ENCODE results near the gene PRKAG2.

The PRKAG2 gene

DNA sequence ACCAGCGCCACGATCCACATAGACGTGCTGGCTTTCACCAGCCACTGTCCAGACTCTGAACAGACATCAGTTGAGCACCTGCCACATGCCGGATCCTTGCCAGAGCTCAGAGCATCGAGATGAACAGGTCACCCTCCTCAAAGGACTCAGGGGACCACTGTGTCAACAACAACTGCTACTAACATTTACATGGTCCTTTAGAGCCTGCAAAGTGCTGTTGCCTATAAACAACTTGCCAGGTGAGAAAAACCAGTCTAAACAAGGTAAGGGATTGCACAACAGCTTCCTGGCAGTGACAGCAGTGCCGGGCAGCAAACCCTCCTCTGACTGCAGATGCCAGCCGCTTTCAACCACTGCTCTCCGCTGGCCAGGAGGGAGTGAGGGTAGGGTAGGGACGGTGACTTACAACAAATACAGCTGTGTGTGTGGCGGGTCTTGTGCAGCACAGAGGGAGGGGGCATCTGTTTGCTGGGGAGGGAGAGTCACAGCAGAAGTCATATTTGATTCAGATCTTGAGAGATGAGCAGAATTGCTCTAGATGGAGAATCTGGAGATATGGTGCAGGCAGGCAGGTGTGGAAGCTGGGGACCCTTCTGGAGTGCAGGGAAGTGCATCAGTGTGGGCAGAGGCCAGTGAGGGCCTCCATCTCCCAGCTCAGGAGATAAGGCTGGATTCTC, 324.4 kb downstream of the PRKAG2 start:
- Histone ChIP-seq H3K18ac (ENCODE audit: low read length) (no peak overlapping the region), H3K4me2 (ENCODE audit: low read length) (no peak overlapping the region), H4K91ac (ENCODE audit: low read depth, low read length) (no peak overlapping the region), H3K79me1 (ENCODE audit: low read length) (no peaks in the 10 kb centered on the region), H4K12ac (ENCODE audit: low read depth, low read length) (no peak overlapping the region), H2BK12ac (ENCODE audit: low read length) (no peak overlapping the region), H3K27ac (ENCODE audit: low read depth, low read length) (no peak overlapping the region), H2AK5ac (ENCODE audit: low read length) (no peak overlapping the region), H3K27me3 (ENCODE audit: insufficient read depth, low read length) (no peaks in the 10 kb centered on the region), H3K79me2 (ENCODE audit: control insufficient read depth, insufficient read depth, low read length, poor library complexity) (no peaks in the 10 kb centered on the region), H3K36me3 (ENCODE audit: control insufficient read depth in 1 of 2, insufficient read depth in 2 of 2, low read length in 2 of 2) (no peaks in the 10 kb centered on the region), H3K9ac (ENCODE audit: low read length) (no peak overlapping the region), H3K23ac (ENCODE audit: low read length) (no peak overlapping the region), H2BK5ac (ENCODE audit: low read depth, low read length, poor library complexity) (no peak overlapping the region), H3K14ac (ENCODE audit: low read length) (no peak overlapping the region), H3K4me1 (ENCODE audit: control insufficient read depth in 1 of 2, insufficient read depth in 2 of 2, low read length in 2 of 2) (peaks cover 11 to 13% of the 10 kb centered on the region in 2 experiments), H3K4me3 (ENCODE audit: low read depth, low read length) (peak overlapping the region; percentile 6), H3K4ac (ENCODE audit: low read depth, low read length) (no peak overlapping the region), H4K8ac (ENCODE audit: low read depth, low read length) (no peak overlapping the region), H2BK120ac (ENCODE audit: insufficient read depth, low read length, poor library complexity) (no peak overlapping the region), H3K9me3 (ENCODE audit: insufficient read depth, low read depth, low read length) (no peaks in the 10 kb centered on the region), H2AFZ (ENCODE audit: insufficient read depth, low read length, poor library complexity) (no peak overlapping the region)
- peak; percentile 92 to 96 for DNase-seq
- WGBS (ENCODE audit: extremely low coverage, insufficient coverage, insufficient read length) = no CpG with 5 or more reads among the region's 10 CpGs

DNA sequence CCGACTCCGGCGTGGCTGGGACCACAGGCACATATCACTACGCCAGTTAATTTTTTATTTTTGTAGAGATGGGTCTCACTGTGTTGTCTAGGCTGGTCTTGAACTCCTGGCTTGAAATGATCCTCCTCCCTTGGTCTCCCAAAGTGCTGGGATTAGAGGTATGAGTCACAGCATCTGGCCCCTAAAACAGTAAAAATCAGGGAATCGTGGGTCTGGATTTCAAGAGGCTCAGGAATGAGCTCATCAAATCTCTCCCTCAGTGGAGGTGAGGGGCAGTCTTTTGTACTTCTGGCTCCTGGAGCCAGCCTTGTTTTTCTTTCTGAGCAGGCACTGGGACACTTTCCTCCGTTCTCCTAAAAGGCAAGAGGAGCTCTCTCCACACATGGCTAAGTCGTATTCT, 325.1 kb downstream of the PRKAG2 start:
- Histone ChIP-seq H2AK5ac (ENCODE audit: low read length) (no peak overlapping the region), H3K23ac (ENCODE audit: low read length) (no peak overlapping the region), H4K8ac (ENCODE audit: low read depth, low read length) (no peak overlapping the region), H2BK5ac (ENCODE audit: low read depth, low read length, poor library complexity) (no peak overlapping the region), H3K27ac (ENCODE audit: low read depth, low read length) (no peak overlapping the region), H3K4me2 (ENCODE audit: low read length) (no peak overlapping the region), H2AFZ (ENCODE audit: insufficient read depth, low read length, poor library complexity) (no peak overlapping the region), H3K14ac (ENCODE audit: low read length) (no peak overlapping the region), H4K12ac (ENCODE audit: low read depth, low read length) (no peak overlapping the region), H2BK120ac (ENCODE audit: insufficient read depth, low read length, poor library complexity) (no peak overlapping the region), H3K79me2 (ENCODE audit: control insufficient read depth, insufficient read depth, low read length, poor library complexity) (no peaks in the 10 kb centered on the region), H3K4me3 (ENCODE audit: low read depth, low read length) (no peak overlapping the region), H3K27me3 (ENCODE audit: insufficient read depth, low read length) (no peaks in the 10 kb centered on the region), H3K18ac (ENCODE audit: low read length) (no peak overlapping the region), H2BK12ac (ENCODE audit: low read length) (peak overlapping the region; percentile 13), H4K91ac (ENCODE audit: low read depth, low read length) (no peak overlapping the region), H3K4ac (ENCODE audit: low read depth, low read length) (no peak overlapping the region), H3K9ac (ENCODE audit: low read length) (no peak overlapping the region), H3K36me3 (ENCODE audit: control insufficient read depth in 1 of 2, insufficient read depth in 2 of 2, low read length in 2 of 2) (no peaks in the 10 kb centered on the region), H3K4me1 (ENCODE audit: control insufficient read depth in 1 of 2, insufficient read depth in 2 of 2, low read length in 2 of 2) (peaks cover 11 to 13% of the 10 kb centered on the region in 2 experiments), H3K9me3 (ENCODE audit: insufficient read depth, low read depth, low read length) (no peaks in the 10 kb centered on the region), H3K79me1 (ENCODE audit: low read length) (no peaks in the 10 kb centered on the region)
- DNase-seq = no peak
- no CpG with 5 or more reads among the region's 7 CpGs for WGBS (ENCODE audit: extremely low coverage, insufficient coverage, insufficient read length)

DNA sequence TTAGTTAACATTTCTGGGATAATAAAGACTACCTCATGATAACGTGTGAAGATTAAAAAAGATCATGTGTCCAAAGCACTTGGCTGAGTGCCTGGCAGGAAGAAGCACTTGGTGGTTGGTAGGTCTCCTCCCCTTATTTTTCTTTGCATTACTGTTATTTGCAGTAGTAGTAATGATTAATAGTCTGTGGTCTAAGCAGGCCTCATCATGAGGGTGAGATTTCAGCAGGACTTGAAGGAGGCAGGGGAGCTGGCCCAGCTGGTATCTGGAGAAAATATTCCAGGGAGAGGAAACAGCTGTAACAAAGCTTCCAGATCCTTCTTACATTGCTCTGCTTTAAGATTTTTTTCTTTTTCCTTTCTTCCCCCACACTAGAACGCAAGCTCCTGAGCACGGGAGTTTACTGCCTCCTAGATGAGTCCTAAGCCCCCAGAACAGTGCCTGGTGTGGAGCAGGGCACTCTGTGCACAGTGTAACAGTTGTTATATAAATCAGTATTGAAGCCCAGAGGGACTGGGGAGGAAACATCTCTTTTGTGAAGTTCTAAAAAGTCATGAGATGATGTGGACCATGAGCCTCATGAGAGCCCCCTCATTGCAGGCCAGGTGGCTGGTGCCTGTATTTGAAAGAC, 326.1 kb downstream of the PRKAG2 start:
- Histone ChIP-seq H3K27ac (ENCODE audit: low read depth, low read length) (no peak overlapping the region), H3K4me3 (ENCODE audit: low read depth, low read length) (no peak overlapping the region), H3K9ac (ENCODE audit: low read length) (no peak overlapping the region), H3K9me3 (ENCODE audit: insufficient read depth, low read depth, low read length) (no peaks in the 10 kb centered on the region), H3K4me2 (ENCODE audit: low read length) (no peak overlapping the region), H2BK5ac (ENCODE audit: low read depth, low read length, poor library complexity) (no peak overlapping the region), H2BK120ac (ENCODE audit: insufficient read depth, low read length, poor library complexity) (no peak overlapping the region), H2AFZ (ENCODE audit: insufficient read depth, low read length, poor library complexity) (no peak overlapping the region), H3K4ac (ENCODE audit: low read depth, low read length) (no peak overlapping the region), H3K79me1 (ENCODE audit: low read length) (no peaks in the 10 kb centered on the region), H3K4me1 (ENCODE audit: control insufficient read depth in 1 of 2, insufficient read depth in 2 of 2, low read length in 2 of 2) (peaks cover 11 to 13% of the 10 kb centered on the region in 2 experiments), H3K18ac (ENCODE audit: low read length) (no peak overlapping the region), H3K27me3 (ENCODE audit: insufficient read depth, low read length) (no peaks in the 10 kb centered on the region), H3K23ac (ENCODE audit: low read length) (no peak overlapping the region), H4K12ac (ENCODE audit: low read depth, low read length) (no peak overlapping the region), H2BK12ac (ENCODE audit: low read length) (no peak overlapping the region), H3K79me2 (ENCODE audit: control insufficient read depth, insufficient read depth, low read length, poor library complexity) (no peaks in the 10 kb centered on the region), H4K8ac (ENCODE audit: low read depth, low read length) (no peak overlapping the region), H2AK5ac (ENCODE audit: low read length) (no peak overlapping the region), H3K14ac (ENCODE audit: low read length) (no peak overlapping the region), H3K36me3 (ENCODE audit: control insufficient read depth in 1 of 2, insufficient read depth in 2 of 2, low read length in 2 of 2) (no peaks in the 10 kb centered on the region), H4K91ac (ENCODE audit: low read depth, low read length) (no peak overlapping the region)
- DNase-seq = no peak
- no CpG with 5 or more reads among the region's 3 CpGs for WGBS (ENCODE audit: extremely low coverage, insufficient coverage, insufficient read length)

DNA sequence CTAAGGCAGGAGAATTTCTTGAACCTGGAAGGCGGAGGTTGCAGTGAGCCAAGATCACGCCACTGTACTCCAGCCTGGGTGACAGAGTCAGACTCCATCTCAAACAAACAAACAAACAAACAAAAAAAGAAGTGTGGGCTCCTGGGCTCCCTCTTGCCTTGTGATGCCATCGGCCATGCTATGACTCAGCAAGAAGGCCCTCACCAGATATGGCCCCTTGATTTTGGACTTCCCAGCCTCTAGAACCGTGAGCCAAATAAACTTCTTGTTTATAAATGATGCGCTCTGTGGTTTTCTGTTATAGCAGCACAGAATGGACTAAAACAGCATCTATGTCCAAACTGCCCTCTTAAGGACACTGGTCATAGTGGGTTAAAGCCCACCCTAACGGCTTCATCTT, 327.3 kb downstream of the PRKAG2 start:
- Histone ChIP-seq H3K18ac (ENCODE audit: low read length) (no peak overlapping the region), H3K9ac (ENCODE audit: low read length) (no peak overlapping the region), H2AFZ (ENCODE audit: insufficient read depth, low read length, poor library complexity) (no peak overlapping the region), H4K12ac (ENCODE audit: low read depth, low read length) (no peak overlapping the region), H3K9me3 (ENCODE audit: insufficient read depth, low read depth, low read length) (no peaks in the 10 kb centered on the region), H3K79me1 (ENCODE audit: low read length) (no peaks in the 10 kb centered on the region), H3K4me1 (ENCODE audit: control insufficient read depth in 1 of 2, insufficient read depth in 2 of 2, low read length in 2 of 2) (peaks cover 11 to 13% of the 10 kb centered on the region in 2 experiments), H3K36me3 (ENCODE audit: control insufficient read depth in 1 of 2, insufficient read depth in 2 of 2, low read length in 2 of 2) (no peaks in the 10 kb centered on the region), H3K23ac (ENCODE audit: low read length) (no peak overlapping the region), H2AK5ac (ENCODE audit: low read length) (no peak overlapping the region), H3K27ac (ENCODE audit: low read depth, low read length) (no peak overlapping the region), H3K27me3 (ENCODE audit: insufficient read depth, low read length) (no peaks in the 10 kb centered on the region), H3K4me2 (ENCODE audit: low read length) (no peak overlapping the region), H2BK120ac (ENCODE audit: insufficient read depth, low read length, poor library complexity) (no peak overlapping the region), H2BK12ac (ENCODE audit: low read length) (no peak overlapping the region), H3K4me3 (ENCODE audit: low read depth, low read length) (no peak overlapping the region), H2BK5ac (ENCODE audit: low read depth, low read length, poor library complexity) (no peak overlapping the region), H4K8ac (ENCODE audit: low read depth, low read length) (no peak overlapping the region), H3K79me2 (ENCODE audit: control insufficient read depth, insufficient read depth, low read length, poor library complexity) (no peaks in the 10 kb centered on the region), H3K4ac (ENCODE audit: low read depth, low read length) (no peak overlapping the region), H4K91ac (ENCODE audit: low read depth, low read length) (no peak overlapping the region), H3K14ac (ENCODE audit: low read length) (no peak overlapping the region)
- DNase-seq = no peak
- WGBS (ENCODE audit: extremely low coverage, insufficient coverage, insufficient read length) = no CpG with 5 or more reads among the region's 6 CpGs

Measured in trophoblast cell (in vitro differentiated cells and primary cell).